Measurements from ENCODE around the gene DMD.

Gene DMD

DNA sequence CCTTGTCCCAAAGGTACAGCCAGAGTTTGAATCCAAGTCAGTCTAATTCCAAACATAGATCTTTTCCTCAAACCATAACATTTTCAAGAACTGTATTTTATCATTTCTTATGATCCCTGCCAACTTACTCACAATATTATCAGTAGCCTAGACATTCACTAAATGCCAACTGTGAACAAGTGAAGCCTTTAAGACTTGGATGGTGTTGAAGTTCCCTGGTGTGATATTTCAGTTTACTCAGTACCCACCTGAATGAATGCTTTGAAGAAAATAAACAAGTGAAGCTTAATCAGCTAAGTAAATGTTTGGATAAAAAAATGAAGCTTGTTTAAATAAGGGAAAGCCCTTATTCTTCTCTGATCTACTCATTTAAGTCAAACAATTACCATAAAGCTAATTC, 1028.3 kb downstream of the DMD start:
- no peak for DNase-seq

DNA sequence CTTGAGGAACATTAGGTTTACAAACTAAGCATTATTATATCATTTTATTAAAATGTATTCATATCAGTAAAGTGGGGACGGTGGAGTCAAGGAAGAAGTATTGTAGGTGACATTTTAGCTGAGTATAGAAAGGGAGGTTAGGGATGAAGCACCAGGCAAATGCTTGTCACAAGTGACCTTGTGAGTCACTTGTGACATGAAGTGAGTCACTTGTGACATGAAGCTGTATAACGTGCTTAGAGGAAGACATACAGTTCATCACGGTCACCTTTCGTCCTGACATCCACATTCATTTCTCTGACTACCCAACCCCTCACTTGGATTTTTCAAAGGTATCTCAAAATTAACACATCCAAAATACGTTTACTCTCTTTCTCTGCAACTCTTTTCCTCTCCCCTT, 1034.8 kb downstream of the DMD start:
- no peak for DNase-seq

DNA sequence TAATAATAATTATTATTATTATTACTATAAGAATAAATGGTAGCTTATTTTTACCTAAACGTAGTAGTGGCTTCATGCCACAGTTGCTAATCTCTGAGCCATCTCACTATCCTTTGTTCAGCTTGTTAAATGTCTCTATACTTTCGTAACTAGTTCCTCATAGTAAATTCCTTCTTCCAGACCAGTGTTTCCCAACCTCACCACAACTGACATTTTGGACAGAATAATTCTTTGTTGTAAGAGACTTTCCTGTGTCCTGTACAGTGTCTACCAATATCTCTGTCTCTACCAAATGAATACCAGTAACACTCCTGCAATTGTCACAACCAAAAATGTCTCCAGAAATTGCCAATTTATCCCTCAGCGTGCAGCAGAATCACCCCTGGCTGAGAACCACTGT, 1040.9 kb downstream of the DMD start:
- no peak for DNase-seq

DNA sequence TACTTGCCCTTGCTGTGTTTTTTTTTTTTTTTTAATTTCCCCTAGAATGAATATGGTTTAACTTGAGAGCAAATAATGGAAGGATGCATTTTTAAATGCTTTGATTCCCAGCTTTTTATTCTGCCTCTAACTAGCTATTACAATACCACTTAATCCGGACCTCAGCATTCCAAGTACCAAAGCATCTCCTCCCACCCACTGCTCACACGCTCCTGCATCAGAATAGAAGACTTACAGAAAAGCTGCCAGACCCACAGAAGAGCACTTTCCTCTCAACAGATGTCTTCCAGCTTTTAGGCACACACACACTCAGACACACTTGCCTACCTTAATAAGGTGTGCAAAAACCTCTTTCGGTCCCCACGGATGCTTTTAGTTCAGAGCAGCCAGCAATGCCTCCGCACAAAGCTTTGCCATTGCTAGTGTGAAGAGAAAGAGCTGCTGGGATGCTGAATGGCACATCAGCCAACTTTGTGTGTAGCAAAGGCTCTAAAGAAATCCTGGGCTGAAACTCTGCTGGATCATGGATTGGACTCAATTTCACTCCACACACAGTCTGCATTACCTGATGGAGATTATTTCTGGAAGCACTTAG, 1056.2 kb downstream of the DMD start:
- peak in 1 of 2 experiments; percentile 6 for DNase-seq

DNA sequence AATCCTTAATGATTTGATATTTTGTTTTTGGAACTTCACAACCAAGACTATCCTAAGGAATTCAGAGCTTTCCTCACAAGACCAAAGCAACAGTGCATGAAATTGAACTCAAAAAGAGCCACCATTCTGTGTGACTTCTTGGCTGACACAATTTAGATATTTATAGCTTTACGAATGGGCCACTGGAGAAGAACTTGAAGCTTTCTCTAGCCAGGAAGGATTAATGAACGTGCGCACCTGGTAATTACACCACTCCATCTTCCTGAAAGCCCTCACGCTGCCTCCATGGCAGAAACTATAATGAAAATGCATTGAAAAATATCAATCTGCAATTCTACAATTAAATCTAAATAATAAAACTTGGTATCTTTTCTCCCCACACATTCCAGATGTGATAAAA, 1057.8 kb downstream of the DMD start:
- no peak for DNase-seq

DNA sequence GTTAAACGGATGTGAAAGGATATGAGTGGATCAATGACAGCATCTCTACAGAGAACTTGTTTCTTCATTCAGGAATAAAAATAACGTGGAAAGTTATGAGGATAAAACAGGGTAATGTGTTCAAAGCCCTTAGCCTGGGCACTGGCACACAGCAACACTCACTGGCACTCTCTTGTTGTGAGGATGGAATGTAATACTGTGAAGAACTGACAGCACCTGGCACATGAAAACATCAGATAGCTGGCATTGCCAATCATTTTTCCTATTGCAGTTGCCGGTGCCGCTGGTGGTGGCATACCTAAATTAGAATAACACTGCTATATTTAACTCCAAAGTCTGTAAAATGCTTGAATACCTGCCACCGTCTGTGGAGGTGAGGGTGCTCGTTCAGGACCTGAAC, 1061.2 kb downstream of the DMD start:
- DNase-seq: no peak

DNA sequence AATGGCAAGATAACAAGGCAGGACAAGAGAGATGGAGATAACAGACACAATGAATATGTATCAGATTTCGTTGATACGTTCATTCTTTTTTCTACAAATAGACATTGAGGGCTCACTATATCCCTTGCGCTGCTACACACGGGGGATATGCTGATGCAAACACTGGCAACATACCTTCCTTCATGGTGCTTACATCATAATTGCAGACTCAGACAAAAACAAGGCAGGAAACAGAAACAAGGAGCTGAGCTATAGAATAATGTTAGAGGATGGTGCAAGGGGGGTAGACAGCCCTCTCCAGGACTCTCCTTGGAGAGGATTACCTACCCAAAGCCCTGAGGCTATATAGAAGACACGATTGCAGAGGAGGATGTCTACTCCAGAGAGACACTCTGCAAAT, 1069.5 kb downstream of the DMD start:
- no peak for DNase-seq

DNA sequence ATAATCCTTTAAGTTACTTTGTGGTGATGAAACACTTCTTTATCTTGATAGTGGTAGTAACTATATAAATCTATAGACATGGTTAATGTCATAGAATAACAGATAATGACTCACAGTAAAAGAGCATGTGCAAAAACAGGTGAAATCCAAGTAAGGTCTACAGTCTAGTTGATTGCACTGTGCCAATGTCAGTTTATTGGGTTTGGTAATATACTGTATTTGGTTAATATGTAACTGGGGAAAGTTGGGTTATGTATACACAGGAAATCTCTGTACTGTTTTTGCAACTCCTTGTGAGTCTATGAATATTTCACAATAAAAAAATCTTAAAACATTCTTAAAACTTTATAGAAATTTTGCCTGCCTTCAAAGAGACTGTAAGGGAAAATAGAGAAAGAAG, 1071.9 kb downstream of the DMD start:
- no peak for DNase-seq

DNA sequence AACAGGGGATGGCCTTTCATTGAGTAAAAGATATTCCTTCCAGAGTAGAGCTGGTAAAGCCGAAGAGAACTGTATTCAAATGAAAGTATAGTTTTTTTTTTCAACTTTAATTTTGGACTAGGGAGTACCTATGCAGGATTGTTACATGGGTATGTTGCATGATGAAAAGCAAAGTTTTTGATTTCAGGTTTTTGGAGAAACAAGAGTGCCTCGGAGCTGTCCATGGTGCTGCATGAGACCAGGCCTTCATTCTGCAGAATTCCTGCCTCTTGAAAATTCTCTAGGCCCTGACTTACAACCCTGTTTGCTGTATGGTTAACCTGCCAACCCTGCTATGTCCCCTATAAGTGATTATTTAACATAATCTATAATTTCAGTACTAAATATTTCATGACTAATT, 1073.8 kb downstream of the DMD start:
- no peak for DNase-seq

DNA sequence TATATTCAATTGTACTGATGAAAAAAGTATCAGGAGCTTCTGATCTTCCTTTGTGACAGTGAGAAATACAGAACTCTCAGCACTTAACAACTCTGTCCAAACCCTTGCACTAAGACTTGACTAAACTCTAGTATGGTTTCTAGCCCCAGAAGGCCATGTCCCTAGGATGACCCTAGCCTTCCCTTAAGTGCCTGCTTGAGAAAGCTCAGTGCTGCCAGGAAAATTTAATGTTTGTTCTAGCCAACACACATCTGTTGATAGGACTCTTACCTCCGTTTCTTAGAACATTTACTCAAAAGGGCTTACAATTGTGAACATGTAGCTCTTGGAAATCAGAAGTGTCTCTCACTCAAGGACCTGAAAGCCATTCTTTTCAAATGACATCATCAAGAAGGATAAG, 1084.4 kb downstream of the DMD start:
- no peak for DNase-seq

DNA sequence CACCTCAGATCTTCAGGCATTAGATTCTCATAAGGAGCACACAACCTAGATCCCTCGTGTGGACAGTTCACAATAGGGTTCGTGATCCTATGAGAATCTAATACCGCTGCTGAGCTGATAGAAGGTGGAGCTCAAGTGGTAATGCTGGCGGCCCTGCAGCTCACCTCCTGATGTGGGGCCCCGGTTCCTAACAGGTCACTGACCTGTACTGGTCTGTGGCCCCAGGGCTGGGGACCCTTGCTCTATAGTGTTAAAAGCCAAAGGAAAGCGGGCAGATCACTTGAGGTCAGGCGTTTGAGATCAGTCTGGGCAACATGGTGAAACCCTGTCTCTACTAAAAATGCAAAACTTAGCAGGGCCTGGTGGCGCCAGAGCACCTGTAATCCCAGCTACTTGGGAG, 1092.5 kb downstream of the DMD start:
- DNase-seq: no peak

DNA sequence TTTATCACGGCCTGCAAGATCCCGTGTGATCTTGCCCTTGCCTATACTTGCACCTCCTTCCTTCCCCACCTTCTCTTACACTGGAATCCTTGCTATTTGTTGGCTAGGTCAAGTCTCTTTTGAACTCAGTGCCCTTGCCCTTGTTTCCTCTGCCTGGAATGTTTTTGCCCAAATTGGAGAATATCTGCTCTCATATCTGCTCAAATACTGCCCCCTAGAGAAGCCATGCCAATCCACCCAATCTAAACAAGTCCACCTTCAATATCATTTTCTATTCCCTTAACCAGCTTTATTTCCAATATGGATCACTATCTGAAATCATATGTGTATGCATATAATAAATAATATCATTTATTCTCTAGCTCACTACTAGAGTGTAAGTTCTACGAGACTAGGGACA, 1095.3 kb downstream of the DMD start:
- DNase-seq: no peak

DNA sequence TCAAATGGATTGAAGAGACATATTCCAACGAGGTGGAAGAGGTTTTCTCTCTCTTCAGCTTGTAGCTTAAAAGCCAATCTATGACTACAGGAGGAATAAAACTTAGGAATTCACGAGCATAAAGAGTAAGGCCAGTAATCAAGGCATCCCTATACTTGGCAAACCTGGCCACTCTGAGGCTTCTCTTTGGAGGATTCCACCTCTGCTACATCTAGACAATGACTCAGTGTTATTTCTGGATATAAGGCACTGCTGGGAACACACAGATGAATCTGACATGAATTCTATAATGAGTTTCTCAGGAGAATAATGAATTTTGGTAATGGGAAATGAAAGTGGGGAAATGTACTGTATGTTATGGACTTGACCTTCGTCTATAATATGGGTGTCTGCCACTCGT, 1123.7 kb downstream of the DMD start:
- no peak for DNase-seq

DNA sequence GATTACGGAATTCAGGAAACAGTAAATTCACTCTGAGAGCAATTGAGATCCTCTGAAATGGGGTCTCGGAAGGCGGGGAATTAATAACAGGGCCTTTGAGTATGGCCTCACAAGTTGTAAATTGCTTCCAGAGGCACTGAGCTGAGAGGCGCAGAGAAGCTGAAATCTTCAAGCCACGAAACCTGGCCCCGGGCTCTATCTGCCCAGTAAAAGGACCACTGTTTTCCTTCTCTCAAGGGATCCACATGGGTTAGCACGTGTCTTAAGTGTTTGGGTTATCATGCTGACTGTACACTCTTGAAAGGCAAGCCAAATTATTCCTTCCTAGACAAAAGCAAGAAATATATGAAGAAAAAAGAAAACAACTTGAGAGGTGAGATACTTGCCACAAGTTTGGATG, 1126.6 kb downstream of the DMD start:
- DNase-seq: no peak

DNA sequence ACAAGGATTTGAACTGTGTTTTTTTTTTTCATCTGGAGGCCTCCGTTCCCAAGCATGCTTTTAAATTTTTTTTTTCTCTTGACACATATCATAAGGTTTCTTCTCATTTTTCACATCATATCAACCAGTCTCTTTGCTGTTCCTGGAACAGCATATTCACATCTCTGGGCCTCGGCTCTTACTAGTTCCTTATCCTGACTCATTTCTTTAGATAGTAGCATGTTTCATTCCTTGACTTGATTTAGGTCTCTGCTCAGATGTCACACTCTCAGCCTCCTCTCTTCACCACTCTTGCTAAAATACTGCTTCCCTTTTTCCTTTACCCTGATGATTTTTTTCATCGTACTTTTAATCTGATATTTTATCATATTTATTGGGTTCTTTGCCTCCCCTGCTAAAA, 1163.1 kb downstream of the DMD start:
- no peak for DNase-seq

DNA sequence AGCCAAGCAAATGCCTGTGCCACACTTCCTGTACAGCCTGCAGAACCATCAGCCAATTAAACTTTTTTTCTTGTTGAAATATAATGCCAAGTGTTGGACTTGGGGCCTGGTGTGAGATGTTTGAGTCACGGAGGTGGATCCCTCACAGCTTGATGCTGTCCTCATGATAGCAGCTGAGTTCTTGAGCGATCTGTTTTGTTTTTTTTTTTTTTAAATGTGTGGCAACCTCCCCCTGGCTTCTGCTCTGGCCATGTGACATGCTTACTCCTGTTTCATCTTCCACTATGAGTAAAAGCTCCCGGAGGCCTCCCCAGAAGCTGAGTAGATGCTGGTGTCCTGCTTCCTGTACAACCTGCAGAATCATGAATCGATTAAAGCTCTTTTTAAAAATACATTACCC, 1166.2 kb downstream of the DMD start:
- DNase-seq: no peak

DNA sequence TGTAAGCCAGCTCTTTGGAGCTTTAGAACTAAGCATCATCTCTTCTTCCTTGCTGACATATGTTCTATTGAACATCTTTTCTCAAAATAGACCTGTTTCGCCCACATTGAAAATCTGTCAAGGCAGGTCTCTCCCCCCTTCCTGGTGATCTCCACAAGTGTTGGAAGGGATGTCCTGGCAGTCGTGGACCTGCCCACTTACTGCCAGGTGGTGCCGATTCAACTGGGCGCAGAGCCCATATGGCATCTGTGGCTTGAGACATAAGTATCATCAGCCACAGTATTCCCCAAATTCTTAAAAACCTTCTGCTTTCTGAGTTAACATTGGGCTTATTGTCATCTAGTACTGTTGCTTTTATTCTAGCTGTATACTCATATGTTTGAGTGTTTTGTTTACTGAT, 1170.2 kb downstream of the DMD start:
- no peak for DNase-seq

DNA sequence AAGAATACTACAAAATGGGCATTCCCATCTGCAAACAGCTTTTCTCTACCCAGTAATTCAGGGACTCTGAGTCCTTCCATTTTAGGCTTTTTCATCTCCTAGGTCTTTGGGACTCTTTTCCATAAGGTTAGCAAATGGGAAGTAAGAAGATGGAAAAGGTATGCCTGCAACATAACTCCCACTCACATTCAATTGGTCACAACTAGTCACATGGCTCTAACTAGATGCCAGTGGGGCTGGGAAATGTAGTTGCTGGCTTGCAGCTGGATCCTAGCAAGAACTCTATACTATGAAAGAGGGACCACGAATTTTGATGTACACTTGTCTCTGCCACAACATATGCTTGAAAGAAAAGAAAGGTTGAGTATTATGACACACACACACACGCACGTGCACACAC, 1184.6 kb downstream of the DMD start:
- no peak for DNase-seq

DNA sequence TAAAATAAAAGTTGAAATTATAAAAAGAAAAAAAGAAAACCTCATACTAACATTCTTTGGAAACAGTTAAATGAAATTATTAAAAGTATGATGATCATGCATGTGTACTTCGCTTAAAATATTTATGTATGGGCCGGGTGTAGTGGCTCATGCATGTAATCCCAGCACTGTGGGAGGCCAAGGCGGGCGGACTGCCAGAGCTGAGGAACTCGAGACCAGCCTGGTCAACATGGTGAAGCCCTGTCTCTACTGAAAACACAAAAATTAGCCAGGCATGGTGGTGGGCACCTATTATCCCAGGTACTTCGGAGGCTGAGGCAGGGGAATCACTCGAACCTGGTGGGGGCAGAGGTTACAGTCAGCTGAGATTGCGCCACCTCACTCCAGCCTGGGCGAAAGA, 1187.3 kb downstream of the DMD start:
- no peak for DNase-seq

DNA sequence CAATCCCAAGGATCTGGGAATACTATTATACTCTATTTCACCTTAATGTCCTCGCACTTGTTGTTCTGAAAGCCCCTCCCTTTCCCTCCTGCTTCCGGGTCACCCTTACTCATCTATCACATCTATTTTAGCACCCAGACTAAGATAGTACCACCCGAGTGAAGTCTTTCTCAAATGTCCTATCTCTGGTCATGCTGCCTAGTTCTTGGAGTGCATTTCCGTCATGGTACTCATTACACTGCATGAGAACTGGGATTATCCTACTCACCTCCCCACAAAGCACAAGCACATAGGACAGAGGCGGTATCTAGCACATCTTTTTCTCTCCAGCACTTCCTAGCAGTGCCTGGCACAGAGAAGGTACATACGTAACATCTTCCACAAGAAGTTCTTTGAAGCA, 1195.2 kb downstream of the DMD start:
- no peak for DNase-seq

DNA sequence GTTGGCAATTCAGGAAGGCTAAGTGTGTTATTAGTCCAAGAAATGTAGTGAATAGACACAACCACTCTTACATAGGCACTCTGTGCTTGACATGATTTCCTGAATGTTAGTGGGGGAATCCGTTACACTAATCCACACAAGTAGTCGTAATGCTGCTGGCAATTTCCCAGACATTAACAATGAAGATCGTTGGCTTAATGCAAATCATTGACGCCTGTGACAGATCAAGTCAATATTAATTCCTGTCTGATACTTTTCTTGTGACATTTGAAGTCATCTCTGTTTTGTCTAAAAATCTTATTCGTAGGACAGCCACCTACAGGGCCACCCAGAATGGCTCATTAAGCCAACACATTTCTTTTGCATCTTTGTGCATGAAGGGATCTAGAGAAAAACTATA, 1200.4 kb downstream of the DMD start:
- DNase-seq: no peak

DNA sequence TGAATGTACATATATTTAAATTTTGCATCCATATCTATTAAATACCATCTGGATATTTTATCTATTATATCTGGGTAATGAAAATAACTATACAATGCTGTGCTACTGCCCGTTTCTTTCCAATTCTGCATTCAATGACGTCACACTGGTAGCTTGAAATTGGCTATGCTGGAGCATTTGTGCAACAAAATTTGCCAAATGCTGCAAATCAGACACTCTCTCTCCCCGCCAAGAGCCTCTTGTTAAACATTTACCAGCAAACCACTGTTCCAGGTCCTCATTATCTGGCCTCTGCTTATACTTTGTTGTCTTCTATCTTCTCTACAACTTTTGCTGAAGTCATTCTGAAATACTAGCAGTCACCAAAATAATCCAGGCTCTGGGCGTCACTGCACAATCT, 1201.1 kb downstream of the DMD start:
- no peak for DNase-seq

DNA sequence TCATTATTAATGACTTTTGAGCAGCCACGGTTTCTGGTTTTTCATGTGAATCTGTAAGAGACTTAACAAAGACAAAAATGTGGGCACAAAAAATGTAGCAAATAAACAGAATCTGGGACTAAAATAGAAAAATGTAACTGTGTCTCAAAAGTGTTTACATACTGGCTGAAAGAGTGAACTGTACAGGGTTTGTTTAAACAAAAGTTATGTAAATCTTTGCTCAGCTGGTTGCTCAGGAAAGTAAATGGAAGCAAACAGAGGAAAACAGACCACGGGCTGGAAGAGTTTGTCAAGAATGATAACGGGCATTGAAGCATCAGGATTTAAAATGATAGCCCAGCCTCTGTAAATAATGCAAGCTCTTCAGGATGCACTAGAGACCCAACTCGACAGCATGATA, 1217.7 kb downstream of the DMD start:
- peak; percentile 21 to 45 for DNase-seq

DNA sequence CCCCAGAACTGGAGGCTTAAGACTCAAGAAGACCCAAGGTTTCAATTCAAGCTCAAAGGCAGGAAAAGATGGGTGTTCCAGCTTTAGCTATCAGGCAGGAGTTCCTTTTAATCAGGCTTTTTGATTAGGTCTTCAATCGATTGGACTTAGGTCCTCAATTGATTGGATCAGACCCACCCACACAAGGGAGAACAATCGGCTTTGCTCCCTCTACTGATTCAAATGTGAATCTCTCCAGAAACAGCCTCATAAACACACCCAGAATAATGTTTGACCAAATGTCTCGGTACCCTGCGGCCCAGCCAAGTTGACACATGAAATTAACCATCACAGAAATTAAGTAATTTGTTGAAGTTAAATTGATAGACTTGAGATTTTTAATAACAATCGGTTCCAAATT, 1222.4 kb downstream of the DMD start:
- no peak for DNase-seq

DNA sequence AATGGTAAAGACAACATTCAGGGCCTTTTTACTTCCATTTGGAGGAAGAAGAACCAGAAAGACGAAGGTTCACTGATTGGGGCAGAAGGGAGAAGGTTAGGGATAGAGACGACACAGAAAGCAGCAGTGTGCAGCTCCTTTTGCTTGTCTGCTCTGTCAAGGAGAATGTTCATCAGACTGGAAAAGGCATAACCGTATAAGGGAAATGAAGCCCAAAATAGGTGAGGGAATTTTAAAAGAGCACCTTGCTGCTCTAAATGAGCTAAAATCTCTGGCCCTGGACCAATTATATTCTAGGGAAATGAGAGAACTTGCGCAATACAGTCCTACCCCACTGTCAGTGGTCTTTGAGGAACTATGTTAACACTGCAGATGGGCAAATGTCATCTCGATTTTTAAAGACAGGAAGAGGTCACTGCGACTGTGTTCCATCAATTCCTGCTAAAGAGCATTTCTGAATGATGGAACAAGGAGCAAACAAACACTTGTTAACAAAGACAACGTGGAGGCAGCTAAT, 1229.7 kb downstream of the DMD start:
- DNase-seq: no peak

DNA sequence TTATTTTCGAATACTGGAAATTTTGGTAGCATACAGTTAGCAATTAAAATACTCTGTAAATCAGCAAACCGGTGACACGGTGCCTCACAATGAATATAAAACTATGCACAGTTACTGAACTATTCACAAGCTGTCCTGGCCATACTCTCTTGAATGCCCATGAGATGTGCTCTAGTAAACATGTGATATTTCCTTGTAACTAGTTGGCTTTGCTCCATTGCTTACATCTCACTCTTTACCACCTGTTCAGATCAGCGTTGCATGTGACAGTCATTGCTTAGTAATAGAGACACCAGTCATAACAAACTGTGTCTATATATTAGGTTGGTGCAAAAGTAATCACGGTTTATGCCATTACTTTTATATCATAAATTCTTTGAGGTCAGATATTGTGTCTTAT, 1241.6 kb downstream of the DMD start:
- no peak for DNase-seq
